Measurements from ENCODE around the gene LAMB1. TPM values are rescaled to one million over a fixed set of nuclear protein-coding genes. Genes with fewer than 3 reads are reported as not detected.

The LAMB1 gene
- total RNA-seq, 1 donor from 2014 or later, result 220 TPM

DNA sequence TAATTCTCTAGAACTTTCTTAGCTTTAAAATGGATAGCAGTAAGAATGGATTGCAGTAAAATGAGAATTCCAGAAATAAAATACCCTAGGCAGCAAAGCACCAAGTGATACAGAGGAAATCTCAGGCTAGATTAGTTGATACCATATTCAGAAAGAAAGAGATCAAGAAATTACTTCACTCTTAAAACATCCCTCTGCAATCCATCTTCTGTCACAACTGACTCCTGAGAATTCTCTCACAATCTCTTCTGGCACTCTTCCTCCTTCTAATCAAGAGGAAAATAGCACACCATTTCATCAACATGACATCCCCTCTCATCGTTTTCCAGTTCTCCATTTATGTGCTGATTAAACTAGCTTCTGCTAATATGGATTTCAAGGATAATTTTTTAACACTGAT is 42.2 kb upstream of the LAMB1 start:
- TF ChIP-seq, protein P1, sequence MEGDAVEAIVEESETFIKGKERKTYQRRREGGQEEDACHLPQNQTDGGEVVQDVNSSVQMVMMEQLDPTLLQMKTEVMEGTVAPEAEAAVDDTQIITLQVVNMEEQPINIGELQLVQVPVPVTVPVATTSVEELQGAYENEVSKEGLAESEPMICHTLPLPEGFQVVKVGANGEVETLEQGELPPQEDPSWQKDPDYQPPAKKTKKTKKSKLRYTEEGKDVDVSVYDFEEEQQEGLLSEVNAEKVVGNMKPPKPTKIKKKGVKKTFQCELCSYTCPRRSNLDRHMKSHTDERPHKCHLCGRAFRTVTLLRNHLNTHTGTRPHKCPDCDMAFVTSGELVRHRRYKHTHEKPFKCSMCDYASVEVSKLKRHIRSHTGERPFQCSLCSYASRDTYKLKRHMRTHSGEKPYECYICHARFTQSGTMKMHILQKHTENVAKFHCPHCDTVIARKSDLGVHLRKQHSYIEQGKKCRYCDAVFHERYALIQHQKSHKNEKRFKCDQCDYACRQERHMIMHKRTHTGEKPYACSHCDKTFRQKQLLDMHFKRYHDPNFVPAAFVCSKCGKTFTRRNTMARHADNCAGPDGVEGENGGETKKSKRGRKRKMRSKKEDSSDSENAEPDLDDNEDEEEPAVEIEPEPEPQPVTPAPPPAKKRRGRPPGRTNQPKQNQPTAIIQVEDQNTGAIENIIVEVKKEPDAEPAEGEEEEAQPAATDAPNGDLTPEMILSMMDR (conservative IDR thresholded peaks at IDR 0.05; ENCODE audit: low read depth, low read length), result no peak
- no peak for DNase-seq (ENCODE audit: low read depth)
- no peak overlapping the region for H3K4me3 ChIP-seq (ENCODE audit: low read depth, low read length)

GRCh38 chr7:108044345-108044744 is 41.4 kb upstream of the LAMB1 start:
- TF ChIP-seq, protein P1 (conservative IDR thresholded peaks at IDR 0.05; ENCODE audit: low read depth, low read length), result no peak
- no peak overlapping the region for H3K4me3 ChIP-seq (ENCODE audit: low read depth, low read length)
- DNase-seq (ENCODE audit: low read depth), result no peak

- TF ChIP-seq, protein P1 (conservative IDR thresholded peaks at IDR 0.05; ENCODE audit: low read depth, low read length), result no peak
- no peak overlapping the region for H3K4me3 ChIP-seq (ENCODE audit: low read depth, low read length)
- DNase-seq (ENCODE audit: low read depth), result no peak
These were observed 36.0 kb upstream of the LAMB1 start for GRCh38 chr7:108038986-108039385.

DNA sequence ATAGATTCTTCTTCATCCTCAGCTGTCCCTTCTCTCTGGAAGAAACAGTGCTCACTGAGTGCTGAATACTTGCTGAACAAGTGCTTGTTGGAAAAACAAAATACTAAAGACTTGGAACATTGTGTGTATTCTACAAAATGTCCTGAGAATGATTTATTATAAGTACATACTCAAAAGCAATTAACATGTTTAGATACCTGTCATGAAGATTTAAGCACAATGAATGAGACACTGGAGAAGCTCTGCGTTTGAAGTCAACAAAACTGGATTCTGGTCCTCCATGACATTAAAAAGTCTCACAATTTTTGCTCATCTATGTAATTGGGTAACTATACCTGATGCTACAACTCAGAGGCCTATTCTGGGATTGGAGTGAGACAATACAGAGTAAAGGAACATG is 34.8 kb upstream of the LAMB1 start:
- DNase-seq (ENCODE audit: low read depth), result no peak
- TF ChIP-seq, protein P1 (conservative IDR thresholded peaks at IDR 0.05; ENCODE audit: low read depth, low read length), result no peak
- no peak overlapping the region for H3K4me3 ChIP-seq (ENCODE audit: low read depth, low read length)

DNA sequence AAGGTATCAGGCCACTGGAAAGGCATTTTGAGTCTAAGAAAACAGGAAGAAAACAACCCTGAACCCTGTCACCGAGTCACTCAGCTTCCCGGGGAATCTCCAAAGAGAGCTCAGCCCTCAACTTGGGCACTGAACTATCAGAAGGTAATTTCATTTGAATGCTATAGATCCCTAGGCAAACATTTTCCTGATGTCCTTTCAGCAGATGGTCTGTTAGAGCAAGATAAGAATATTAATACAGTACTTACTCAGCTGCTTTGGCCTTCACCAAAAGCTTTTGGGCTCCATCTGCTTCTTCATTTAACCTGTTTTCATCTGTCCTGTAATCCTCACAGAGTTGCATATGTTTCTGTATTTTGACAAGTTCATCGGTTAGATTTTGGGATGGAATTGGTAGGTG is 34.2 kb upstream of the LAMB1 start:
- TF ChIP-seq, protein P1 (conservative IDR thresholded peaks at IDR 0.05; ENCODE audit: low read depth, low read length), result no peak
- H3K4me3 ChIP-seq (ENCODE audit: low read depth, low read length), result no peak overlapping the region
- DNase-seq (ENCODE audit: low read depth), result no peak

GRCh38 chr7:108034586-108034985 is 31.6 kb upstream of the LAMB1 start:
- TF ChIP-seq, protein P1 (conservative IDR thresholded peaks at IDR 0.05; ENCODE audit: low read depth, low read length), result no peak
- no peak overlapping the region for H3K4me3 ChIP-seq (ENCODE audit: low read depth, low read length)
- DNase-seq (ENCODE audit: low read depth), result no peak

- no peak overlapping the region for H3K4me3 ChIP-seq (ENCODE audit: low read depth, low read length)
- TF ChIP-seq, protein P1 (conservative IDR thresholded peaks at IDR 0.05; ENCODE audit: low read depth, low read length), result no peak
- DNase-seq (ENCODE audit: low read depth), result no peak
These were observed 31.0 kb upstream of the LAMB1 start for GRCh38 chr7:108033776-108034497.

All from epithelial cell of proximal tubule (primary cell).